GM19438 (cell line): ENCODE measurements around the gene TENM4.

ENCODE experiments used
- ATAC-seq: cut with Tn5 transposase; IDR thresholded peaks from one replicate; pipeline ENCODE4 v1.9.1; 2021; ENCODE audit warnings: low read depth; ENCODE audit not compliant: unreplicated experiment

The TENM4 gene

GRCh38 chr11:78603792-78604191 is 837.0 kb downstream of the TENM4 start:
- ATAC-seq = no peak
